Measurements from ENCODE around the gene SEMA6B. TPM values are rescaled to one million over a fixed set of nuclear protein-coding genes. Genes with fewer than 3 reads are reported as not detected.

SEMA6B gene
- total and polyA plus RNA-seq, 10 donors: 5.5 to 85.0 (median 46.5) TPM

DNA sequence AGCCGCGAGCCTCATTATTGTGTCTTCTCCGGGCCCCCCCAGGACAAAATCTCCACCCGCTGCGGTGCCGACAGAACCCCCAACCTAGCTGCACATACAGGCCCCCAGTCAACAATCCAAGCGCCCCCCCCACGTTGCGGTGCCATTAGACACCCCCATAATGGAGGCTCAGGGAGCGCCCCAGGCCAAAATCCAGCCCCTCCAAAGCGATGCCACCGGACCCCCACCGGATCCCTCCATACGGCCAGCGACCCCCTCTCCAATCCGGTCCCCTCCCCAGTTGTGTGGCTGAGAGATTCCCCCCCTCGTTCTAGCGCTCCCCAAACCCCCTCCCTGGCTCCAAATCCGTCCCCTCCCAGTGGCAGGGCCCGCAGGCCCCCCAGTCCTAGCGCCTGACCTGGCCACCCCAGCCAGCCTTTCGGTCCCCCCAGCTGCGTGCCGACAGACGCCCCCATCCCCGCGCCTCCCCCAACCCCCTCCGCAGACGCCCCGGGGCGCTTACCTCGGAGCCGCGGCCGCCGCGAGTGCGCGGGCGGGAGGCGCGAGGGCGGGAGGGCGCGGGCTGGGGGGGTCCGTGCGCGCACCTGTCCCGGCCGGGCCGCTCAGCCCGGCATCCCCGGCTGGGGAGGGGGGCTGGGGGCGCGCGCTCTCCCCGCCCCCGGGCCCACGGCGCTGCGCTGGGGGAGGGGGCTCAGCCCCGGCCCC lies 21.6 kb upstream of the SEMA6B start:
- peak overlapping the region in 3 of 8 donors; percentile 43 to 79 (median 52) for H3K27ac ChIP-seq
- intact Hi-C loops (cut with DNase I; ENCODE audit: low total_unique reads): no loop called here
- no peak for DNase-seq
- H3K4me1 ChIP-seq: peaks cover 17 to 61% (median 40%) of the 10 kb centered on the region in 6 donors
- no peaks in the 10 kb centered on the region for H3K36me3 ChIP-seq
- H3K4me3 ChIP-seq: peak overlapping the region in 7 of 8 donors; percentile 9 to 67 (median 37)
- 1 to 5% (median 1%) methylated on average over 8 to 60 of the region's 62 CpGs for WGBS, 5 donors
- no peaks in the 10 kb centered on the region for H3K9me3 ChIP-seq
- TF ChIP-seq POLR2A (IDR thresholded peaks at IDR 0.05) (no peak), POLR2AphosphoS5 (IDR thresholded peaks at IDR 0.05) (no peak)
- TF ChIP-seq, protein P1, sequence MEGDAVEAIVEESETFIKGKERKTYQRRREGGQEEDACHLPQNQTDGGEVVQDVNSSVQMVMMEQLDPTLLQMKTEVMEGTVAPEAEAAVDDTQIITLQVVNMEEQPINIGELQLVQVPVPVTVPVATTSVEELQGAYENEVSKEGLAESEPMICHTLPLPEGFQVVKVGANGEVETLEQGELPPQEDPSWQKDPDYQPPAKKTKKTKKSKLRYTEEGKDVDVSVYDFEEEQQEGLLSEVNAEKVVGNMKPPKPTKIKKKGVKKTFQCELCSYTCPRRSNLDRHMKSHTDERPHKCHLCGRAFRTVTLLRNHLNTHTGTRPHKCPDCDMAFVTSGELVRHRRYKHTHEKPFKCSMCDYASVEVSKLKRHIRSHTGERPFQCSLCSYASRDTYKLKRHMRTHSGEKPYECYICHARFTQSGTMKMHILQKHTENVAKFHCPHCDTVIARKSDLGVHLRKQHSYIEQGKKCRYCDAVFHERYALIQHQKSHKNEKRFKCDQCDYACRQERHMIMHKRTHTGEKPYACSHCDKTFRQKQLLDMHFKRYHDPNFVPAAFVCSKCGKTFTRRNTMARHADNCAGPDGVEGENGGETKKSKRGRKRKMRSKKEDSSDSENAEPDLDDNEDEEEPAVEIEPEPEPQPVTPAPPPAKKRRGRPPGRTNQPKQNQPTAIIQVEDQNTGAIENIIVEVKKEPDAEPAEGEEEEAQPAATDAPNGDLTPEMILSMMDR (IDR thresholded peaks at IDR 0.05 in 8 of 11, conservative IDR thresholded peaks at IDR 0.05 in 3 of 11): no peak
- H3K27me3 ChIP-seq (replicated peaks in 1 of 7): peaks cover 2 to 99% (median 56%) of the 10 kb centered on the region in 7 donors

DNA sequence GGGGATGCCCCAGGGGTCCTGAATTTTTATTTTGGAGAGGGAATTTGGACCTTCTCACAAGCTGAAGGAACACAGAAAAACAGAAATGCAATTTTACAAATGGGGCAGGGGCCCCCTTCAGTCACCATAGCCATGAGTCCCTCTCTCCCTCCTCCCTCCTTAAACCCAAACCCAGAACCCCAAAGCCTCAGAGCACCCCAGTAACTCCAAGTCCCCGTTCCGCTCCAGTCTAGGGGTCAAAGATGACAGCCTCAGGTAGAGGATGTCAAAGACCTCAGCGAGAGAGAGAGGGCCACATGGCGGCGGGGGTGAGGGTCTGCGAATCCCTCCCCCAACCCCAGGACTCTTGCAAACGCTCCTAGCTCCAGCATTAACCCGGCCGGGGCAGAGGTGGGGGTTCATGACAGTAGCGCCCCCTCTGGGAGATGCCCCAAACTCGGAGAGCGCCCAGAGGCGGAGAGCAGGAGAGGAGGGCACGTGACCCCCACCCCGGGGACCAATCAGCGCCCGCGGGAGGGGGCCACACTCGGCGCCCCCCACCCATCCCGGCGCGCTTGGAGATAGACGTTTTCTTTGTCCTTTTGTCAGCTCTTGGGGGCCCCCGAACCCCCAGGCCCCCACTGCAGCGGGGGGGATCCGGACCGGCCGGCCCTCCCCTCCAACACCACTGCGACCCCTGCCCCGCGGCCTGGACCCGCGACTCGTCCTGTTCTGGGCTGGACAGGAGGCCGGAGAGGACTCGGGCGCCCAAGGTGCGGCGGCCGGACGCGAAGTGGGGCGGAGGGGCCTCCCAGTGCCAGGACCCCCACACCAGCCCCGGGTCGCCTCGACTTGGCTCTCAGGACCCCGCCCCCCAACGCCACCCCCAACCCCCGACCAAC lies 20.8 kb upstream of the SEMA6B start:
- H3K36me3 ChIP-seq: no peaks in the 10 kb centered on the region
- H3K27ac ChIP-seq: peak overlapping the region in 2 of 8 donors; percentile 42 to 79
- DNase-seq: no peak
- H3K27me3 ChIP-seq (replicated peaks in 1 of 7): peaks cover 2 to 99% (median 57%) of the 10 kb centered on the region in 7 donors
- intact Hi-C loops (cut with DNase I; ENCODE audit: low total_unique reads): no loop called here
- TF ChIP-seq POLR2A (IDR thresholded peaks at IDR 0.05) (no peak), POLR2AphosphoS5 (IDR thresholded peaks at IDR 0.05) (no peak)
- TF ChIP-seq, protein P1 (IDR thresholded peaks at IDR 0.05 in 8 of 11, conservative IDR thresholded peaks at IDR 0.05 in 3 of 11): no peak
- H3K9me3 ChIP-seq: no peaks in the 10 kb centered on the region
- 5 to 18% (median 9%) methylated on average over 13 to 50 of the region's 50 CpGs for WGBS, 5 donors
- peak overlapping the region; percentile 9 to 67 (median 34) for H3K4me3 ChIP-seq
- peaks cover 17 to 70% (median 44%) of the 10 kb centered on the region in 6 donors for H3K4me1 ChIP-seq

DNA sequence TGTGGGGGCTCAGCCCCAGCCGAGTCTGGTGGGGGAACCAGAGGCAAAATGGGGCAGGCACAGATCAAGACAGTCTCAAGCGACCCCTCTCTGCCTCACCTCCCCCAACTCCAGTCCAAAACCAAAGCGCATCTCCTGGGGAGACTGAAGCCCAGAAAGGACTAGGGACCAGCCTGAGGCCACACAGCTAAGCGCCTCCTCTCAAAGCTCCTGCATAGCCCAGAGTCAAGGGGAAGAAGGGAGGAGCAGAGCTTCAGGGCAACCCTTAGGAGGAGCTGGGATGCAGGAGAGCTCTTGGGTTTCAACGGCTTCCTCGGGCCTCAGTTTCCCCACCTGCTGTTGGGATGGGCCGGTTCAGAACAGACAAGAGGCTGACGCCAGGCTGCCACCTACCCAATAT lies 19.9 kb upstream of the SEMA6B start:
- TF ChIP-seq, protein P1 (IDR thresholded peaks at IDR 0.05 in 8 of 11, conservative IDR thresholded peaks at IDR 0.05 in 3 of 11): no peak
- TF ChIP-seq POLR2A (IDR thresholded peaks at IDR 0.05) (no peak), POLR2AphosphoS5 (IDR thresholded peaks at IDR 0.05) (no peak)
- Histone ChIP-seq H3K27ac (peak overlapping the region in 1 of 8 donors; percentile 24), H3K4me3 (peak overlapping the region in 2 of 8 donors; percentile 37 to 67), H3K4me1 (peaks cover 13 to 71% (median 43%) of the 10 kb centered on the region in 6 donors), H3K9me3 (no peaks in the 10 kb centered on the region), H3K36me3 (no peaks in the 10 kb centered on the region), H3K27me3 (replicated peaks in 1 of 7) (peaks cover 2 to 99% (median 55%) of the 10 kb centered on the region in 7 donors)
- DNase-seq: no peak
- intact Hi-C loops (cut with DNase I; ENCODE audit: low total_unique reads): no loop called here
- WGBS, 5 donors: 71 to 89% (median 82%) methylated on average over 5 to 8 of the region's 8 CpGs

Measured in spleen (tissue), 11 donors.